ENCODE results near the gene BAX. TPM values are rescaled to one million over a fixed set of nuclear protein-coding genes. Genes with fewer than 3 reads are reported as not detected.

Gene BAX
- total and polyA plus RNA-seq, 2 of the 4 experiments (the other 2 are of a cell fraction): 23.3 to 169 TPM

DNA sequence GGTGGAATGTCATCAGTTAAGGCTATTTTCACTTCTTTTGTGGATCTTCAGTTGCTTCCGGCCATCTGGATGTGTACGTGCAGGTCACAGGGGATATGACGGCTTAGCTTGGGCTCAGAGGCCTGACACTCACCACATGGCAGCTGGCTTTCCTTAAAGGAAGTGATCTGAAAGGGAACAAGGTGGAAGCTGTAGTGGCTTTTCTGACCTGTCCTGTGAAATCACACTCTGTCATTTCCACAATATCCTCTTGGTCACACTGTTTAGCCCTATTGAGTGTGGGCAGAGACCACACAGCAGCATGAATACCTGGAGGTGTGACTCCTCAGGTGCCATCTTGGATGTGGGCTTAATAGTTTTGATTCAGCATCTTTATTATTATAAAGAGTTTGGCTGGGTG, 4.5 kb upstream of the BAX start:
- Histone ChIP-seq H2BK15ac (ENCODE audit: low read depth, low read length) (no peak overlapping the region), H3K23ac (ENCODE audit: low read depth, low read length) (no peak overlapping the region), H3K9me1 (ENCODE audit: insufficient read depth, low read length) (no peaks in the 10 kb centered on the region), H3K9me3 (ENCODE audit: control insufficient read depth, insufficient read depth, low read length) (peaks cover 5% of the 10 kb centered on the region; the same call in 1 of the 2 replicates), H4K20me1 (ENCODE audit: insufficient read depth, low read length) (no peaks in the 10 kb centered on the region), H2AK5ac (ENCODE audit: low read depth, low read length) (no peak overlapping the region), H3K14ac (replicated peaks; ENCODE audit: low read depth, low read length) (no peak overlapping the region), H4K8ac (ENCODE audit: low read depth in 2 of 2, low read length in 2 of 2) (no peak overlapping the region; a peak in 1 of 4 replicates), H3K4me2 (ENCODE audit: low read depth, low read length) (no peak overlapping the region), H3K18ac (ENCODE audit: low read depth, low read length) (no peak overlapping the region), H4K91ac (ENCODE audit: insufficient read depth, low read depth, low read length) (no peak overlapping the region), H2AK9ac (replicated peaks; ENCODE audit: low read depth, low read length, poor library complexity) (no peak overlapping the region), H3K27me3 (ENCODE audit: control insufficient read depth, insufficient read depth, low read length) (no peaks in the 10 kb centered on the region), H3K4ac (ENCODE audit: low read depth, low read length) (no peak overlapping the region), H2AFZ (replicated peaks; ENCODE audit: low read length, poor library complexity) (no peak overlapping the region), H2BK5ac (ENCODE audit: low read depth, low read length, poor library complexity, severe bottlenecking) (no peak overlapping the region), H3K4me1 (ENCODE audit: control insufficient read depth, insufficient read depth, low read length) (no peaks in the 10 kb centered on the region), H3K56ac (ENCODE audit: extremely low read depth, insufficient read depth, low read length) (no peak overlapping the region), H2BK20ac (ENCODE audit: low read depth, low read length) (no peak overlapping the region), H3K9ac (ENCODE audit: low read depth, low read length) (no peak overlapping the region), H3K27ac (ENCODE audit: insufficient read depth, low read length) (no peak overlapping the region), H4K5ac (ENCODE audit: low read depth, low read length) (no peak overlapping the region), H2BK120ac (ENCODE audit: low read depth, low read length) (no peak overlapping the region), H3K36me3 (ENCODE audit: control insufficient read depth, insufficient read depth, low read length) (no peaks in the 10 kb centered on the region), H3K4me3 (ENCODE audit: insufficient read depth, low read depth, low read length) (no peak overlapping the region), H3K79me1 (ENCODE audit: low read depth in 1 of 2, low read length in 2 of 2) (peaks cover under 1 to 3% of the 10 kb centered on the region in 2 experiments; a peak in 3 of 4 replicates)
- in situ Hi-C loops (cut with MboI; ENCODE audit: low sequenced_read_pairs) (no loop called here), intact Hi-C loops (cut with micrococcal nuclease) (no loop called here), dilution Hi-C loops (cut with HindIII; ENCODE audit: low sequenced_read_pairs, unreplicated experiment) (no loop called here)
- no peak for DNase-seq
- CTCF ChIA-PET: interaction anchor here (2.4 kb wide), 1 partner anchor 20 kb away, joined by 8 read pairs; no protein-coding TSS in a partner anchor
- WGBS, 2 experiments (ENCODE audit: extremely low coverage in 2 of 2, insufficient read length in 1 of 2): no CpG with 5 or more reads among the region's 3 CpGs
- ATAC-seq (ENCODE audit: low read depth): no peak
- TF ChIP-seq CEBPB (IDR thresholded peaks at IDR 0.05; ENCODE audit: low read depth, low read length): no peak
- BruUV-seq (replicated peaks): no TSS peak
- POLR2A ChIA-PET (ENCODE audit: unreplicated experiment): no interaction called here

Data from IMR-90 (cell line).